ENCODE data around the gene ZC3H7B.

Gene ZC3H7B

GRCh38 chr22:41348964-41349484 is 47.7 kb downstream of the ZC3H7B start:
- DNase-seq (ENCODE audit: low read depth, low spot score): no peak
- no peak overlapping the region for H3K27ac ChIP-seq

DNA sequence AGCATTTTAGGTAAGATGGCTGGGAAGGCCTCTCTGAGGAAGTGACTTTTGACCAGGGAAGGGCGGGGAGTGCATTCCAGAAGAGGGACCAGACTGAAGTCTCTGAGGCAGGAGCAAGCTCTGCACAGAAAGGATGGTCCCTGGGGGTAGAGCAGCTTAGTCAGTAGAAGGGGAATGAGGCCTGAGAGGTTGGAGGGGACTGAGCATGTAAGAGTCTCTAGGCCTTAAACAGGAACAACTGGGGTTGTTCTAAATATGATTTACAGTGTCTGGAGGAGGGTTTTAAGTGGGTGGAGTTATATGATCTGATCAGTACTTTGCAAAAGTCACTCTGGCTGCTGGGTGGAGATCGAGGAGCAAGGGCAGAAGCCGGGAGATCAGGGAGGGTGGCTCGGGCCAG is 48.8 kb downstream of the ZC3H7B start:
- no peak for DNase-seq (ENCODE audit: low read depth, low spot score)
- no peak overlapping the region for H3K27ac ChIP-seq

GRCh38 chr22:41351011-41351410 is 49.7 kb downstream of the ZC3H7B start:
- DNase-seq (ENCODE audit: low read depth, low spot score): no peak
- H3K27ac ChIP-seq: no peak overlapping the region

- no peak for DNase-seq (ENCODE audit: low read depth, low spot score)
- H3K27ac ChIP-seq: peak overlapping the region; percentile 35
Measured at GRCh38 chr22:41352058-41352457, 50.7 kb downstream of the ZC3H7B start.

DNA sequence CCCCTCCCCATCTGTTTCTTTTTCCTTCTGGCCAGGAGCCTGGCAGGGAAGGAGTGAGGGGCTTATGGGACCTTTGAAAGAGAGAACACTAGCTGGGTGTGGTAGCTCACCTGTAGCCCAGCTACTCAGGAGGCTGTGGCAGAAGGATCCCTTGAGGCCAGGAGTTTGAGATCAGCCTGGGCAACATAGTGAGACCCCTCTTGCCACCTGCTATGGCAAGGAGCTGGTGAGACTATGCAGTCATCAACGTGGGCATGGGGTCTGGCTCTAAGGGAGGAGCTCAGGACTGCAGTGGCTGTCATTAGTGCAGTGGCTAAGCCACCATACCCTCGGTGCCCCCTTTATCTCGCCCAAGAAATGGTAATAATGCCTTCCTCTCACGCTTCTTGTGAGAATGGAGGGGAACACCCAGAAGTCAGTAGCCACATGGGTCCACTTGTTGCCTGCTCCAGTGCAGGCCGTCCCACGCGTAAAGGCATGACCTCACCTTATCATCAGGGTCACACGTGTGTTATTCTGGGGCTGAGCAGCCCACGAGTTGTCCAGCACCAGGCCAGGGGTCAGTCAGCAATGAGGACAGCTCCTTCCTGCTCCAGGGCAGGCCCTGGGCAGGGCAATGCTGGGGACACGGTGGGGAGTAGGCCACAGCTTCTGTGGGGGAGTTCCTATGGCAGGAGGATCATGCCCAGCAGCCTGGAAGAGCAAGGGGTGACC is 52.7 kb downstream of the ZC3H7B start:
- H3K27ac ChIP-seq: no peak overlapping the region
- DNase-seq (ENCODE audit: low read depth, low spot score): no peak

DNA sequence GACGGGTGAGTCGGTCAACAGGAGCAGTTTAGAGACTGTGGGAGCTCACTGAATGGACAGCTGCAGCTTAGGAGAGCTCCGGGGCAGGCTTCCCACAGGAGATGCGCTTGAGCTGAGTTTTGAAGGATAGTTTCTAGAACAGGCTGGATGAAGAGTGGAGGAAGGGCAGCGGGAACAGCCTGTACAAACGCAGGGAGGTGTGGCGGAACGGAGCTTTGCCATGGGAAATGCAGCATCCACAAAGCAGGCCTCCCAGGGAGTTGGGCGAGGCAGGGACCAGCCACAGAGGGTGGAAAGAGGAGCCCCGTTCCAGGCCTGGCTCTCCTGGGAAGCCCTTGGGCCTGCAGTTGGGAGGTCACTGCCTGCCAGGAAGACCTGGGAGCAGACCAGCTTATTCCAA is 53.7 kb downstream of the ZC3H7B start:
- no peak for DNase-seq (ENCODE audit: low read depth, low spot score)
- no peak overlapping the region for H3K27ac ChIP-seq

- no peak overlapping the region for H3K27ac ChIP-seq
- no peak for DNase-seq (ENCODE audit: low read depth, low spot score)
Measured at GRCh38 chr22:41355895-41356294, 54.6 kb downstream of the ZC3H7B start.

GRCh38 chr22:41356430-41357028 is 55.2 kb downstream of the ZC3H7B start:
- no peak for DNase-seq (ENCODE audit: low read depth, low spot score)
- H3K27ac ChIP-seq: no peak overlapping the region

DNA sequence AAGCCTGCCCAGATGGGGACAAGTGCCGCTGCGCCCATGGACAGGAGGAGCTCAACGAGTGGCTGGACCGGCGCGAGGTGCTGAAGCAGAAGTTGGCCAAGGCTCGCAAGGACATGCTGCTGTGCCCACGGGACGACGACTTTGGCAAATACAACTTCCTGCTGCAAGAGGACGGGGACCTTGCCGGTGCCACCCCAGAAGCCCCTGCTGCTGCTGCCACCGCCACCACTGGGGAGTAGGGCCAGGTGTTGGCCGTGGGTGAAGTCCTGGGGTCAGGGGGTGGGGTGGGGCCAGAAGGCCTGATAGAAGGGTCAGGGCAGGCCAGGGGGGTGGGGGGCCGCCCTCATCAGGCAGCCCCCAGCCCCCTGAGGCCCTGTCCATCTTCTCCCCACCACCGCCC is 55.9 kb downstream of the ZC3H7B start:
- no peak for DNase-seq (ENCODE audit: low read depth, low spot score)
- H3K27ac ChIP-seq: no peak overlapping the region

GRCh38 chr22:41358927-41359326 is 57.6 kb downstream of the ZC3H7B start:
- H3K27ac ChIP-seq: no peak overlapping the region
- no peak for DNase-seq (ENCODE audit: low read depth, low spot score)

- DNase-seq (ENCODE audit: low read depth, low spot score): no peak
Measured at GRCh38 chr22:41359376-41359775, 58.1 kb downstream of the ZC3H7B start.

GRCh38 chr22:41360126-41360525 is 58.8 kb downstream of the ZC3H7B start:
- no peak overlapping the region for H3K27ac ChIP-seq
- DNase-seq (ENCODE audit: low read depth, low spot score): no peak

More at GRCh38 chr22:41359376-41359775, 58.1 kb downstream of the ZC3H7B start:
- H3K27ac ChIP-seq: no peak overlapping the region

DNA sequence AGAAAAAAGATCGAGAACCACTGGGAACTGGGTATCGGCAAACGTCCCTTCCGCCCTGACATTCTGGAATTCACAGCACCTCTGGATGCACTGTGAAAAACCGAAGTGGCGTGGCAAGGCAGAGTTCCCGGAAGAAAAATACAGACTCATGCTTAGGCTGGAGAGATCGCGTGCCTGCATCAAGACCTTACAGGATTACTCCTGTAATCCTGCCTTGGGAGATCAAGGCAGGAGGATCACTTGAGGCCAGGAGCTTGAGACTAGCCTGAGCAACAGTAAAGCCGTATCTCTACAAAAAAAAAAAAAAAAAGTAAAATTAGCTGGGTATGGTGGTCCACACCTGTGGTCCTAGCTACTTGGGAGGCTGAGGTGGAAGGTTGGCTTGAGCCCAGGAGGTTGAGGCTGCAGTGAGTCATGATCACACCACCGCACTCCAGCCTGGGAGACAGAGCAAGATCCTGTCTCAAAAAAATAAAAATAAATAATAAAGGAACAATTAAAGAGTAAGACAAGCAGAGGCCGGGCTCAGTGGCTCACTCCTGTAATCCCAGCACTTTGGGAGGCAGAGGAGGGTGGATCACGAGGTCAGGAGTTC is 60.5 kb downstream of the ZC3H7B start:
- no peak overlapping the region for H3K27ac ChIP-seq
- no peak for DNase-seq (ENCODE audit: low read depth, low spot score)

- no peak overlapping the region for H3K27ac ChIP-seq
- no peak for DNase-seq (ENCODE audit: low read depth, low spot score)
Measured at GRCh38 chr22:41362615-41363014, 61.3 kb downstream of the ZC3H7B start.

GRCh38 chr22:41364233-41364632 is 62.9 kb downstream of the ZC3H7B start:
- DNase-seq (ENCODE audit: low read depth, low spot score): no peak
- no peak overlapping the region for H3K27ac ChIP-seq

DNA sequence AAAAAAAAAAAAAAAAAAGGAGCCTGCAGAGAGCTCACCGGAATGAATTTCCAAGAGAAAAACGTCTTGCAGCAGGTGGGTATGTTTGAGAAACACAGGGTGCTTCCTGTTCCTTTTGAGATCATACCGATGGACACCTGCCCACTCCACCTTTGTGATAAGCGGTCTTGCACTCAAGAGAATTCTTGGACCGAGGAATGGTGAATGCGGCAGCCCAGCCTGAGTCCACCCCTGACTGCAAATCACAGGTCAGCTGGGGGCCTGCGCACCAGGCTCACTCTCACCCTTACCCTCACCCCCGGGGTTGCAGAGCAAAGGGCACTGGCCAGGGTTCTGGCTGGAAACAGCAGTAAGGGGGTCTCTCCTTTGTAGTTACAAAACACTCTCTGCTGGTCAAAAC is 63.6 kb downstream of the ZC3H7B start:
- no peak overlapping the region for H3K27ac ChIP-seq
- no peak for DNase-seq (ENCODE audit: low read depth, low spot score)

GRCh38 chr22:41365425-41365824 is 64.1 kb downstream of the ZC3H7B start:
- DNase-seq (ENCODE audit: low read depth, low spot score): no peak

DNA sequence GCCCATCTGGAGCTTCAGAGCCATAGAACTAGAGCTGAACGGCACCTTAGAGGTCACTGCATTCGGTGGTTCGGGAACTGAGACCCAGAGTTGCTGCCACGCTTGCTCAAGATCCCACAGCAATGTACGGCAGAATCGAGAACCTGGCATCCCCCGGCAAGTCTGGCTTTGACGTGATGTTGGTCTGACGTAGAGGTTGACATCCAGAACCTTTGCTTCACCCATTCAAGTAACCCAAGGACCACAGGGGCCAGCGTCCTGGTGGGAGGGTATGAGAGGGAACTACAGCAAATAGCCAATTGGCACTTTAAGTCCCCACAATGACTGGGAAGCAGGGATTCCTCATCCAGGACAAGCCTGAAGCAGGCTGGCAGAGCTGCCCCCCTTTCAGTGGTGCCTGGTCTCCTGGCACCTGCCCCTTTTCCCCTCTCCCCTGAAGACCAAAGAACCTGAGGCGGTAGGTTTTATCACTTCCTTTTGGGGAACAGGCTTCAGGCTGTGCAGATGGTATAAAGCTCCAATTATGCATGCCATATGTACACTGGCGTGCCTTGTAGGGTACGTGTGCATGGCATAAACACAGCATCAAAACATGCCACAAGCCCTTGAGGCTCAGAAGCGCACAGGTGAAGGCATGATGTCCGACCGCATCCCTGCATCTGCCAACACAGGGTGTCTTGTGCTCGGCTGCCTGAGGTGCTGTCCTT is 65.2 kb downstream of the ZC3H7B start:
- no peak overlapping the region for H3K27ac ChIP-seq
- DNase-seq (ENCODE audit: low read depth, low spot score): no peak

More at GRCh38 chr22:41365425-41365824, 64.1 kb downstream of the ZC3H7B start:
- H3K27ac ChIP-seq: no peak overlapping the region

GRCh38 chr22:41367039-41367679 is 65.8 kb downstream of the ZC3H7B start:
- no peak overlapping the region for H3K27ac ChIP-seq
- DNase-seq (ENCODE audit: low read depth, low spot score): peak; percentile 78
